Measurements from ENCODE around the gene REST.

DNA sequence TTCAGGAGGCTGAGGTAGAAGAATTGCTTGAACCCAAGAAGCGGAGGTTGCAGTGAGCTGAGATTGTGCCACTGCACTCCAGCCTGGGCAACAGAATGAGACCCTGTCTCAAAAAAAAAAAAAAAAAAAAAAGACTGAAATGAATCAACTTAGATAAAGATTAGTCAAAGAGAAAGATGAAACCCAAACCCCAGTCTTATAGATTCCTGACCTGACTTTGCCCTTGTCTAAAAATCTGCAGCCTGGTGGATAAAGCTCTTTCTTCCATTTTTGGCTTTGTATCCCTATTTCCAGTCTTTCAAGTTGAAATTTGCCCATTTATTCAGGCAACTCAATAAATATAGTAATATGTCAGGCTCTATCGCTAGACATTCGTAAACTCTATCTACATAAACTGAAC is 46.9 kb upstream of the REST start:
- TF ChIP-seq POLR2AphosphoS5 (IDR thresholded peaks at IDR 0.05; ENCODE audit: borderline replicate concordance, low read depth, low read length) (no peak), EZH2 (IDR thresholded peaks at IDR 0.05) (no peak), FOXP2 (optimal IDR thresholded peaks at IDR 0.05; ENCODE audit: control extremely low read depth, extremely low read length, insufficient read depth) (no peak)
